Heart right ventricle (tissue), 16 donors: ENCODE results near the gene FKBP1B. TPM values are rescaled to one million over a fixed set of nuclear protein-coding genes. Genes with fewer than 3 reads are reported as not detected.

Experiments
- ATAC-seq, 8 donors: fragments of 200-7000 bp; cut with Tn5 transposase; one replicate each; pipeline ENCODE4 v1.9.1; 2020; ENCODE audit warnings: mild to moderate bottlenecking in 8 of 8, moderate library complexity in 8 of 8, moderate number of reproducible peaks in 1 of 8
- DNase-seq, 2 donors: peaks; one replicate each; pipeline ENCODE4 v3.0.0-alpha.2; 2020
- H3K27ac ChIP-seq, 10 donors: fragments of 200-600 bp; sonication (generic) in 2 of 10; one replicate each; pipeline versions ENCODE4 v1.5.0 to v1.8.0; 2020 to 2022; ENCODE audit warnings: mild to moderate bottlenecking in 3 of 10
- H3K27me3 ChIP-seq, 7 donors: fragments of 200-600 bp; one replicate each; pipeline ENCODE4 v1.8.0; 2021 to 2022; ENCODE audit warnings: mild to moderate bottlenecking in 2 of 7
- H3K36me3 ChIP-seq, 9 donors: fragments of 200-600 bp; sonication (generic) in 1 of 9; one replicate each; pipeline versions ENCODE4 v1.5.0 to v1.8.0; 2020 to 2022; ENCODE audit warnings: mild to moderate bottlenecking in 2 of 9
- H3K4me1 ChIP-seq, 9 donors: fragments of 200-600 bp; sonication (generic) in 1 of 9; one replicate each; pipeline versions ENCODE4 v1.5.0 to v1.8.0; 2020 to 2022; ENCODE audit warnings: mild to moderate bottlenecking in 4 of 9
- H3K4me3 ChIP-seq, 10 donors: fragments of 200-600 bp; sonication (generic) in 2 of 10; one replicate each; pipeline versions ENCODE4 v1.5.0 to v1.8.0; 2020 to 2022; ENCODE audit warnings: mild to moderate bottlenecking in 7 of 10, moderate library complexity in 2 of 10
- H3K9me3 ChIP-seq, 11 donors: fragments of 200-600 bp in 10 of 11; sonication (generic) in 2 of 11; one replicate each; pipeline versions ENCODE4 v1.5.0 to v1.8.0; 2013 to 2022; ENCODE audit warnings: mild to moderate bottlenecking in 2 of 11, control low read depth in 1 of 11, moderate library complexity in 1 of 11
- CTCF ChIP-seq, 9 donors: fragments of 200-600 bp; sonication (generic) in 2 of 9; IDR thresholded peaks; one replicate each; pipeline versions ENCODE4 v1.5.0 to v1.8.0; 2021 to 2022; ENCODE audit warnings: antibody characterized with exemption in 9 of 9, mild to moderate bottlenecking in 5 of 9, moderate library complexity in 1 of 9
- WGBS, 2 donors: extraction: QIAGEN DNeasy Blood & Tissue Kit; methylation state at CpG; one replicate each; pipeline ENCODE4 v1.1.7; 2013; ENCODE audit warnings: inconsistent platforms in 1 of 2; 5-methylcytosine and 5-hydroxymethylcytosine counted together
- intact Hi-C, 10 donors: fragments of 100-400 bp; cut with DNase I; formaldehyde crosslinking; loops; one replicate each; pipeline versions ENCODE4 v1.11.1 to v1.14.2; 2022
- long read RNA-seq, 3 donors: library from polyadenylated mRNA; unstranded; transcript quantifications; one replicate each; pipeline ENCODE4 v2.0.0, GENCODE V29; 2020 to 2021
- polyA plus RNA-seq, 2 donors: library from polyadenylated mRNA; stranded (reverse); fragments of 200-250 nt; gene quantifications; one replicate each; pipeline ENCODE4 v1.2.3, GENCODE V29; 2013
- total RNA-seq, 10 donors: library from RNA; stranded (reverse); fragmentation: NEBNext Ultra II Directional in 3 of 10; extraction: Animal tissue kit (Norgen Biotek cat#: 25700) in 3 of 10; gene quantifications; one replicate each; pipeline versions ENCODE4 v1.2.1 to v1.2.4, GENCODE V29; 2021 to 2023
- donor health status: Arrhythmogenic right ventricular cardiomyopathy.
- donor health status: ischemic (EF 13 %, LVEDD 7.1; RV severe dilation, severe dysfunction).
- donor health status: healthy with polysubstance abuse.
- donor health status: DM: no; HTN: yes; CAD: no.
- donor health status: DM: no; HTN: no; CAD: no.
- donor health status: ischemic (EF 25% LVEDD 6.9; RV normal size, moderate dysfunction).
- donor health status: ischemic (EF 25% LVEDD 5.7; RV mildly dilated, moderate dysfunction).
- donor health status: healthy.
- donor health status: DM: yes; HTN: yes; CAD: no.
- donor health status: Ischemic cardiomyopathy.
- donor health status: ischemic (EF 35%, LVEDD 5.7; RV mildly dilated, moderate dysfunction).
- donor health status: nonischemic (EF 11% LVEDD 7.7; RV severe dilation, severe dysfunction).
- donor health status: DM: yes; HTN: yes; CAD: no.
- donor health status: PGD.
- donor health status: ischemic (EF 29% LVEDD 5.4; RV normal size, mild dysfunction).
- donor health status: nonischemic (EF 23%, LVEDD 6.1; RV moderate dilation, normal function).

FKBP1B gene
- 1 to 10 TPM in 8 of 10 donors, under 1 TPM in 1, not detected in 1; 0.61 to 2.8 (median 1.7) TPM for total RNA-seq
- polyA plus RNA-seq: 1 to 10 TPM; 3.4 to 6.3 TPM
- long read RNA-seq, donor 1, partial matches to known transcripts: 0 of 3 reads
- long read RNA-seq, donor 1, other reads (novel, unspliced or antisense): 1 of 3 reads
- long read RNA-seq, donor 2, partial matches to known transcripts: 0 of 2 reads
- long read RNA-seq, donor 2, other reads (novel, unspliced or antisense): 1 of 2 reads
- long read RNA-seq, donor 3: 0 reads

- no peaks in the 10 kb centered on the region for H3K9me3 ChIP-seq
- H3K27me3 ChIP-seq: peaks cover 0 to 22% (median 0%) of the 10 kb centered on the region in 7 donors
- WGBS, 2 donors: 1% methylated on average over 50 to 52 of the region's 52 CpGs
- DNase-seq (peak; percentile 23 to 66), ATAC-seq (peak; percentile 12 to 57 (median 34))
- peak within 1 kb of the TSS; percentile 59 to 93 (median 76) for H3K4me3 ChIP-seq
- H3K36me3 ChIP-seq: no peaks in the 10 kb centered on the region
- no peak for TF ChIP-seq CTCF (IDR thresholded peaks at IDR 0.05)
- intact Hi-C loops: loop anchor here in 3 of 10 donors (5.0 to 10.0 kb wide), 3 partner anchors 33 to 125 kb away; partner anchors contain the start of genes ATAD2B (in 1 of the 3) and TP53I3 (in 1 of the 3)
- H3K27ac ChIP-seq: peak within 1 kb of the TSS in 9 of 10 donors; percentile 39 to 79 (median 58)
- peaks cover 0 to 38% (median 29%) of the 10 kb centered on the region in 9 donors for H3K4me1 ChIP-seq
These were observed at the start of gene FKBP1B for GRCh38 chr2:24049485-24050021. Gene FKBP1B, plus strand, starts transcription at chr2:24049741. Its CDS starts 109 bp downstream, at chr2:24049850.

GRCh38 chr2:24007693-24008092, 41.8 kb upstream of the FKBP1B start:
- no peak for TF ChIP-seq CTCF (IDR thresholded peaks at IDR 0.05)
- ATAC-seq (no peak), DNase-seq (no peak)
- no peak overlapping the region for H3K4me3 ChIP-seq
- peaks cover 13 to 43% (median 27%) of the 10 kb centered on the region in 7 donors for H3K27me3 ChIP-seq
- no peaks in the 10 kb centered on the region for H3K9me3 ChIP-seq
- peaks cover 0 to 17% (median 12%) of the 10 kb centered on the region in 9 donors for H3K4me1 ChIP-seq
- peaks cover 0 to 11% (median 0%) of the 10 kb centered on the region in 9 donors for H3K36me3 ChIP-seq
- intact Hi-C loops: no loop called here
- no peak overlapping the region for H3K27ac ChIP-seq

GRCh38 chr2:24008672-24009366, 40.7 kb upstream of the FKBP1B start:
- peaks cover 13 to 45% (median 27%) of the 10 kb centered on the region in 7 donors for H3K27me3 ChIP-seq
- H3K4me3 ChIP-seq: no peak overlapping the region
- H3K4me1 ChIP-seq: peaks cover 0 to 17% (median 12%) of the 10 kb centered on the region in 9 donors
- 76 to 82% methylated on average over 13 of the region's 13 CpGs for WGBS, 2 donors
- TF ChIP-seq CTCF (IDR thresholded peaks at IDR 0.05): no peak
- intact Hi-C loops: no loop called here
- no peaks in the 10 kb centered on the region for H3K9me3 ChIP-seq
- peaks cover 0 to 3% (median 0%) of the 10 kb centered on the region in 9 donors for H3K36me3 ChIP-seq
- ATAC-seq (no peak), DNase-seq (no peak)
- no peak overlapping the region for H3K27ac ChIP-seq

- Histone ChIP-seq H3K9me3 (no peaks in the 10 kb centered on the region), H3K27me3 (peaks cover 13 to 45% (median 27%) of the 10 kb centered on the region in 7 donors), H3K27ac (no peak overlapping the region), H3K4me3 (peak overlapping the region in 8 of 10 donors; percentile 36 to 59 (median 49)), H3K4me1 (peaks cover 0 to 17% (median 12%) of the 10 kb centered on the region in 9 donors), H3K36me3 (peaks cover 0 to 3% (median 0%) of the 10 kb centered on the region in 9 donors)
- intact Hi-C loops: no loop called here
- no peak for ATAC-seq
- no peak for DNase-seq
- WGBS, 2 donors: 72 to 78% methylated on average over 9 of the region's 9 CpGs
- TF ChIP-seq CTCF (IDR thresholded peaks at IDR 0.05): no peak
These were observed 40.2 kb upstream of the FKBP1B start for GRCh38 chr2:24009367-24009679.
